Bronchial smooth muscle cell (primary cell): ENCODE measurements around the gene KIAA0513. TPM values are rescaled to one million over a fixed set of nuclear protein-coding genes. Genes with fewer than 3 reads are reported as not detected.

Experiments
- total RNA-seq: library from RNA; depleted of rRNA; stranded (reverse); fragments of >200 nt; gene quantifications from 2 replicates; pipeline ENCODE4 v1.2.1, GENCODE V29; 2014

KIAA0513 gene, protein sequence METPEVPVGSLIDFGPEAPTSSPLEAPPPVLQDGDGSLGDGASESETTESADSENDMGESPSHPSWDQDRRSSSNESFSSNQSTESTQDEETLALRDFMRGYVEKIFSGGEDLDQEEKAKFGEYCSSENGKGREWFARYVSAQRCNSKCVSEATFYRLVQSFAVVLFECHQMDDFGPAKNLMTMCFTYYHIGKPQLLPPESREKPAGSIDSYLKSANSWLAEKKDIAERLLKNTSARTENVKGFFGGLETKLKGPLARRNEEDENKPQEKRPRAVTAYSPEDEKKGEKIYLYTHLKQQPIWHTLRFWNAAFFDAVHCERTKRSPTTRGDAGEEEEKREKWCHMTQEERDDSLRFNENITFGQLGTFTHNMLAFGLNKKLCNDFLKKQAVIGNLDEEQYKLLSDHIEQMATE
- 26.3 and 48.2 TPM in 2 replicates for total RNA-seq

DNA sequence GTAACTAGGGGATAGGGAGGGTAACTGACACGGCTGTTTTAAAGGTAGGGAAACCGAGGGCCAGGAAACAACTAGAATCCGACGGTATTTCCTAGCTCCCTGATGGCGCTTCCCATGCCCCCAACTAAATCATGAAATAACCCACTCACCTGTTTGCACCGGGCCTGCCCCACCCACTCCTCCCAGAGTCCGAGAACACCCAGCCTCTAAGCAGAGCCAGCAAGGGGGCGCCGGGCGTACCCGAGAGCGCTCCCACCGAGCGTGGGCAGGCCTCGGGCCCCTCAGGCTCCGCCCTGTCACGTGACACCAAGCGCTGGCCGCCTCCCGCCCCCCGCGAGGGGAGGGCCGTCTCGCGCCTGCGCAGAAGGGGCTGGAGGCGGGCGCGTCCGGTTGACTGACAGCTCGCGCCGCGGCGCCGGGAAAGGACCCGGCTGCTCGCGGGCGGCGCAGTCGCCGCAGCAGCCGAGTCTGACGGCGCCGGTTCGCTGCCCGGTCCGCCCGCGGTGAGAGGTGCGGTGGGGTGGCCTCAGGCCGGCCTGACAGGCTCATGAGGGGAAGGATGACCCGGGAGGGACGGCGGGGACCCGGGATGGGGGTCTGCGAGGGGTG lies at the start of gene KIAA0513:
Gene KIAA0513 (plus strand): TSS at position 447 of the 609 bp plus-strand sequence. CDS start 39,277 bp downstream, outside the sequence.

DNA sequence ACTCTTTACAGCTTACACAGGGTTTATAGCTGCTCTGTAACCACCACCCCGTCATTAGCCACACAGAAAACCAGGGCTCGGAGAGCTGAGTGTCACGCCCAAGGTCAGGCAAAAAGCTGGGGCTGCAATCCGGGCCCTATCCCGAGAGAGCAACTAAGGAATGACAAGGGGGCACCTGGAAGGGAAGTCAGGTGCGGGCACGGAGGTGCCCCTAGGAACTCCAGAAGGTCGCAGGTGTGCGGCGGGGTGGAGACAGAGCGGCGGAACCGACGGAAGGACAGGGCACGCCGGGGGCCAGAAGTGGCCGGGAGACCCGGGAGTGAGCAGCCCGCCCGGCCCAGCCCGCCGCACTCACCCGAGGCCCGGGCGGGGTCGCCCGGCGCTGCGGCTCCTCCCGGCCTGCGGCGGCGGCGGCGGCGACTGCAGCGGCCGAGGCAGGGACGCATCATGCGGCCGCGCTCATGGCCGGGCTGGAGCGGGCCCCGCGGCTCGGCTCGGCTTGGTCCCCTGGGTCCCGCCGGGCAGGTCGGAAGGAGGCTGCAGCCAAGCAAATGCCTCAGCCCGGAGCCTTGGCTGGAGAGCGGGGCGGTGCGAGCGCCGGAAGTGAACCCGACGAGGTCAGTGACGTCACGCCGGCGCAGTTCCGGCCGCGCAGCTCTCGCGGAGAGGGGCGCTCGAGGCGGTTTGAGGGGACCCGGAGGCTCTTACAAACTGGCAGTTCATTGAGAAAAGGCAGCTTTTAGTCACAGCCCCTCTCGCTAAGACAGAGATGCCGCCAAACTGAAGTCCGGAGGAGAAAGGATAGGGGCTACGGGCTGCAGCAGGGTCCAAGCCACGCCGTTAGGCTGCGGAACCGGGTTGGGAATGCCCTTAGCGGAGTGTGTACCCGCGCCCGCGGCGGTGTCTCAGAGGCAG lies 16.4 kb upstream of the KIAA0513 start, which contains the start of gene ZDHHC7:
Gene ZDHHC7 (minus strand): TSS at position 605 of the 915 bp plus-strand sequence. CDS start 20,917 bp downstream, outside the sequence.

DNA sequence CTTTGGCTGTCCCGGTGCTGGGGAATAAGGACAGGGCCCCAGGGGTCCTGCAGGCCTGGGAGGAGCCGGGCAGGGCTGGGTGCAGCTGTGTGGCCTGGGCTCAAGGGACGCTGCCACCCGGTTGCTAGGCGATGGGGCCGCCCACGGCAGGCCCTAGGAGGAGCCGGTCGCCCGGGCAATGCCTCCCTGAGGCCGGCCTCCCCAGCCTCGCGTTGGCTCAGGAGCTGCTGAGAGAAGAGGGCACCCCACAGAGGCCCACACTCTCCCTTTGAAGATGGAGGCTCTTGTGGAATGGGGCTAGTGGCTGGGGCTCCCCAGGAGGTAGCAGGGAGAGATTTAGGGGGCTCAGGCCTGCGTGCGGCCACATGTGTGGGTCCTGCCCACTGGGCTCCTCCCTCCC lies 84.8 kb downstream of the KIAA0513 start, which contains the start of gene CIBAR2:
Gene CIBAR2 (minus strand): TSS at position 109 of the 400 bp plus-strand sequence. CDS start 120 bp downstream, outside the sequence.

Other genes starting within 250 kb of the KIAA0513 start
- 2.7 and 3.1 TPM in 2 replicates for gene CRISPLD2, start 207.8 kb upstream of the KIAA0513 start, total RNA-seq
- gene ZDHHC7, start 16.3 kb upstream of the KIAA0513 start, total RNA-seq, result 68.6 and 114 TPM in 2 replicates
- not detected in 2 replicates for gene CIBAR2, start 84.7 kb downstream of the KIAA0513 start, total RNA-seq